Panc1 (cell line): Measurements from ENCODE around the gene CREB3L1. TPM values are rescaled to one million over a fixed set of nuclear protein-coding genes. Genes with fewer than 3 reads are reported as not detected.

Source experiments
- ATAC-seq: fragments of 200-7000 bp; cut with Tn5 transposase; 2 replicates; pipeline ENCODE4 v1.9.1; 2020; ENCODE audit warnings: mild to moderate bottlenecking, moderate library complexity
- BruUV-seq: library from RNA; stranded (reverse); fragments of 400-500 nt; replicated peaks from 2 replicates; lab custom pipeline; 2021; lab: Mats Ljungman, UMichigan
- CTCF ChIA-PET: fragments of 300-600 bp; sonication (Branson Sonifier 250); formaldehyde crosslinking; loops from one replicate; lab custom pipeline; 2022; ENCODE audit warnings: antibody characterized with exemption; lab: Charles Lee
- POLR2A ChIA-PET: fragments of 300-600 bp; sonication (Branson Sonifier 250); formaldehyde crosslinking; loops from one replicate; lab custom pipeline; 2022; ENCODE audit warnings: antibody characterized with exemption; lab: Charles Lee
- DNase-seq: peaks from one replicate; pipeline ENCODE4 v3.0.0-alpha.2; 2010; ENCODE audit warnings: low read depth, low spot score
- H3K27ac ChIP-seq: 2 replicates; pipeline ENCODE4 v1.5.1; 2011; ENCODE audit warnings: mild to moderate bottlenecking, low read length, inconsistent platforms
- H3K27me3 ChIP-seq: fragments of 200-500 bp; sonication (Bioruptor generic); 2 replicates; pipeline ENCODE4 v1.6.0; 2014; ENCODE audit warnings: low read length, inconsistent platforms; ENCODE audit not compliant: control insufficient read depth, insufficient read depth
- H3K36me3 ChIP-seq: fragments of 200-500 bp; sonication (Bioruptor generic); 2 replicates; pipeline ENCODE4 v1.5.1; 2014; ENCODE audit warnings: inconsistent platforms, mild to moderate bottlenecking, low read length, moderate library complexity; ENCODE audit not compliant: control insufficient read depth, insufficient read depth
- H3K4me1 ChIP-seq: 2 replicates; pipeline ENCODE4 v1.5.1; 2011; ENCODE audit warnings: inconsistent platforms, mild to moderate bottlenecking, low read length, moderate library complexity; ENCODE audit not compliant: control insufficient read depth, insufficient read depth
- H3K4me3 ChIP-seq, 2 experiments: 2 replicates each; pipeline ENCODE4 v1.5.1; 2011 to 2012; ENCODE audit warnings: low read depth in 2 of 2, low read length in 2 of 2, mild to moderate bottlenecking in 2 of 2, inconsistent platforms in 1 of 2, moderate library complexity in 1 of 2
- H3K9me3 ChIP-seq: fragments of 200-500 bp; sonication (Bioruptor generic); 2 replicates; pipeline ENCODE4 v1.5.1; 2014; ENCODE audit warnings: low read depth, mild to moderate bottlenecking, inconsistent platforms, low read length, moderate library complexity; ENCODE audit not compliant: control insufficient read depth, insufficient read depth
- CTCF ChIP-seq: fragments of 450-650 bp; IDR thresholded peaks from 2 replicates; pipeline ENCODE4 v1.5.1; 2017; ENCODE audit warnings: mild to moderate bottlenecking
- POLR2AphosphoS5 ChIP-seq: IDR thresholded peaks from 2 replicates; pipeline ENCODE4 v1.6.1; 2012; ENCODE audit warnings: mild to moderate bottlenecking, low read depth, low read length, moderate library complexity
- REST ChIP-seq, 2 experiments: IDR thresholded peaks; 2 replicates each; pipeline ENCODE4 v1.6.1; 2011 to 2012; ENCODE audit warnings: low read depth in 2 of 2, control low read depth in 1 of 2, low read length in 1 of 2, mild to moderate bottlenecking in 1 of 2, moderate library complexity in 1 of 2; ENCODE audit not compliant: insufficient read depth in 1 of 2
- SIN3A ChIP-seq: IDR thresholded peaks from 2 replicates; pipeline ENCODE4 v1.6.1; 2012; ENCODE audit warnings: low read depth, mild to moderate bottlenecking, low read length, moderate library complexity, borderline replicate concordance; ENCODE audit not compliant: insufficient read depth
- TCF7L2 ChIP-seq: IDR thresholded peaks from 2 replicates; pipeline ENCODE4 v1.6.1; 2011; ENCODE audit warnings: mild to moderate bottlenecking, low read depth, low read length, inconsistent platforms
- in situ Hi-C: cut with HindIII; loops from 2 replicates; pipeline ENCODE4 v1.10.0; 2016; ENCODE audit warnings: low sequenced_read_pairs, low pct_unique_long_range_greater_than_20kb
- intact Hi-C: fragments of 100-400 bp; cut with micrococcal nuclease; formaldehyde crosslinking; loops from one replicate; pipeline ENCODE4 v1.10.0; 2022; ENCODE audit not compliant: unreplicated experiment
- total RNA-seq: library from RNA; stranded (reverse); gene quantifications from one replicate; pipeline ENCODE4 v1.2.1, GENCODE V29; 2021; ENCODE audit not compliant: unreplicated experiment

The CREB3L1 gene
- total RNA-seq, 1 experiment from 2014 or later, result 35.6 TPM

- Histone ChIP-seq H3K27ac (no peak overlapping the region), H3K4me1 (no peaks in the 10 kb centered on the region), H3K9me3 (no peaks in the 10 kb centered on the region), H3K36me3 (no peaks in the 10 kb centered on the region), H3K4me3 (no peak overlapping the region), H3K27me3 (no peaks in the 10 kb centered on the region)
- BruUV-seq, result no TSS peak
- DNase-seq, result no peak
- CTCF ChIA-PET, result no interaction called here
- TF ChIP-seq REST (IDR thresholded peaks at IDR 0.05; ENCODE audit: insufficient read depth in 1 of 2, low read depth in 2 of 2, low read length in 1 of 2) (no peak), CTCF (no peak), TCF7L2 (no peak), SIN3A (no peak), POLR2AphosphoS5 (no peak)
- no peak for ATAC-seq
- in situ Hi-C loops (no loop called here), intact Hi-C loops (no loop called here)
- POLR2A ChIA-PET, result interaction anchor here (0.7 kb wide), 1 partner anchor 311 kb away, joined by 7 read pairs; no protein-coding TSS in a partner anchor
Observed at GRCh38 chr11:46253258-46254132, 24.0 kb upstream of the CREB3L1 start.

GRCh38 chr11:46254133-46254491 lies 23.4 kb upstream of the CREB3L1 start:
- intact Hi-C loops, result no loop called here
- in situ Hi-C loops, result no loop called here
- no peaks in the 10 kb centered on the region for H3K4me1 ChIP-seq
- TF ChIP-seq REST (IDR thresholded peaks at IDR 0.05; ENCODE audit: insufficient read depth in 1 of 2, low read depth in 2 of 2, low read length in 1 of 2), result no peak
- H3K4me3 ChIP-seq, result no peak overlapping the region
- no peaks in the 10 kb centered on the region for H3K36me3 ChIP-seq
- no peak for DNase-seq
- ChIA-PET CTCF (no interaction called here), POLR2A (no interaction called here)
- H3K9me3 ChIP-seq, result no peaks in the 10 kb centered on the region
- ATAC-seq, result no peak
- BruUV-seq, result no TSS peak
- no peaks in the 10 kb centered on the region for H3K27me3 ChIP-seq
- no peak overlapping the region for H3K27ac ChIP-seq
